Sigmoid colon (tissue), 4 donors: ENCODE measurements around the gene VAT1L.

Source experiments
- POLR2A ChIP-seq, 2 donors: fragments of 450-650 bp; IDR thresholded peaks; one replicate each; pipeline ENCODE4 v1.6.1; 2016; ENCODE audit warnings: antibody characterized with exemption in 2 of 2, mild to moderate bottlenecking in 2 of 2, moderate library complexity in 2 of 2
- POLR2AphosphoS5 ChIP-seq, 4 donors: sonication (generic); formaldehyde crosslinking; IDR thresholded peaks; one replicate each; pipeline ENCODE4 v1.6.1; 2017; ENCODE audit warnings: antibody characterized with exemption in 4 of 4

GRCh38 chr16:77895962-77896361 lies 107.6 kb downstream of the VAT1L start:
- TF ChIP-seq POLR2AphosphoS5 (IDR thresholded peaks at IDR 0.05) (no peak), POLR2A (IDR thresholded peaks at IDR 0.05) (no peak)
